Liver (tissue), 9 donors: ENCODE results near the gene PACSIN3. TPM values are rescaled to one million over a fixed set of nuclear protein-coding genes. Genes with fewer than 3 reads are reported as not detected.

Source experiments
- DNase-seq: peaks from one replicate; pipeline ENCODE4 v3.0.0-alpha.2; 2017; ENCODE audit warnings: low spot score
- H3K27ac ChIP-seq, 2 donors: one replicate each; pipeline ENCODE4 v1.7.0; 2013; ENCODE audit warnings: inconsistent platforms in 2 of 2, low read length in 2 of 2, control low read depth in 1 of 2, low read depth in 1 of 2, mild to moderate bottlenecking in 1 of 2
- H3K27me3 ChIP-seq, 4 donors: one replicate each; pipeline versions ENCODE4 v1.6.1 to v1.7.0; 2013; ENCODE audit warnings: low read length in 3 of 4, inconsistent platforms in 1 of 4, mild to moderate bottlenecking in 1 of 4, moderate library complexity in 1 of 4; ENCODE audit not compliant: control insufficient read depth in 4 of 4, insufficient read depth in 4 of 4
- H3K36me3 ChIP-seq, 4 donors: one replicate each; pipeline versions ENCODE4 v1.6.1 to v1.7.0; 2013; ENCODE audit warnings: low read length in 3 of 4, mild to moderate bottlenecking in 3 of 4, low read depth in 1 of 4, moderate library complexity in 1 of 4; ENCODE audit not compliant: control insufficient read depth in 4 of 4, insufficient read depth in 3 of 4
- H3K4me1 ChIP-seq, 4 donors: one replicate each; pipeline versions ENCODE4 v1.6.1 to v1.7.0; 2013; ENCODE audit warnings: low read length in 3 of 4, mild to moderate bottlenecking in 3 of 4, moderate library complexity in 1 of 4; ENCODE audit not compliant: control insufficient read depth in 4 of 4, insufficient read depth in 4 of 4
- H3K4me3 ChIP-seq, 3 donors: one replicate each; pipeline versions ENCODE4 v1.6.1 to v1.7.0; 2013; ENCODE audit warnings: low read length in 3 of 3, control low read depth in 1 of 3, low read depth in 1 of 3, mild to moderate bottlenecking in 1 of 3
- H3K9ac ChIP-seq, 2 donors: one replicate each; pipeline ENCODE4 v1.7.0; 2013; ENCODE audit warnings: low read length in 2 of 2, mild to moderate bottlenecking in 2 of 2, moderate library complexity in 2 of 2, control low read depth in 1 of 2, low read depth in 1 of 2
- H3K9me3 ChIP-seq, 4 donors: one replicate each; pipeline versions ENCODE4 v1.6.1 to v1.7.0; 2013; ENCODE audit warnings: low read length in 3 of 4; ENCODE audit not compliant: control insufficient read depth in 4 of 4
- EGR1 ChIP-seq, 2 donors: IDR thresholded peaks; 2 replicates each; pipeline ENCODE4 v1.6.1; 2016 to 2018; ENCODE audit warnings: antibody characterized with exemption in 2 of 2, low read depth in 2 of 2
- FOXA1 ChIP-seq: IDR thresholded peaks from 2 replicates; pipeline ENCODE4 v1.6.1; 2016; ENCODE audit warnings: antibody characterized with exemption
- FOXA2 ChIP-seq: IDR thresholded peaks from 2 replicates; pipeline ENCODE4 v1.6.1; 2016; ENCODE audit warnings: antibody characterized with exemption
- GABPA ChIP-seq, 2 donors: IDR thresholded peaks in 1 of 2; conservative IDR thresholded peaks in 1 of 2; 2 replicates each; pipeline ENCODE4 v1.6.1; 2016; ENCODE audit warnings: antibody characterized with exemption in 2 of 2, mild to moderate bottlenecking in 1 of 2, moderate library complexity in 1 of 2
- HNF4A ChIP-seq, 2 donors: conservative IDR thresholded peaks; 2 replicates each; pipeline ENCODE4 v1.6.1; 2016; ENCODE audit warnings: antibody characterized with exemption in 2 of 2, mild to moderate bottlenecking in 2 of 2
- HNF4G ChIP-seq: IDR thresholded peaks from 2 replicates; pipeline ENCODE4 v1.6.1; 2016; ENCODE audit warnings: antibody characterized with exemption
- JUND ChIP-seq, 2 donors: IDR thresholded peaks; 2 replicates each; pipeline ENCODE4 v1.6.1; 2016; ENCODE audit warnings: antibody characterized with exemption in 2 of 2
- NR2F2 ChIP-seq: IDR thresholded peaks from 2 replicates; pipeline ENCODE4 v1.6.1; 2016; ENCODE audit warnings: antibody characterized with exemption
- RAD21 ChIP-seq, 2 donors: IDR thresholded peaks; 2 replicates each; pipeline ENCODE4 v1.6.1; 2016; ENCODE audit warnings: antibody characterized with exemption in 2 of 2, mild to moderate bottlenecking in 2 of 2
- SP1 ChIP-seq: IDR thresholded peaks from 2 replicates; pipeline ENCODE4 v1.6.1; 2018; ENCODE audit warnings: antibody characterized with exemption, mild to moderate bottlenecking
- YY1 ChIP-seq: IDR thresholded peaks from 2 replicates; pipeline ENCODE4 v1.6.1; 2016; ENCODE audit warnings: antibody characterized with exemption, mild to moderate bottlenecking
- WGBS: extraction: QIAGEN DNeasy Blood & Tissue Kit; methylation state at CpG from one replicate; pipeline ENCODE4 v1.1.7; 2013; 5-methylcytosine and 5-hydroxymethylcytosine counted together
- polyA plus RNA-seq, 2 donors: library from polyadenylated mRNA; stranded (reverse) in 1 of 2; unstranded in 1 of 2; fragments of 200-250 nt in 1 of 2; fragments of >200 nt in 1 of 2; fragmentation: Nextera tagmentation in 1 of 2; extraction: Ambion mirVana in 1 of 2; gene quantifications; one replicate each; pipeline versions ENCODE4 v1.2.1 to v1.2.3, GENCODE V29; 2013 to 2015
- total RNA-seq, 2 donors: library from RNA; depleted of rRNA; stranded (reverse); fragments of >200 nt; gene quantifications; one replicate each; pipeline ENCODE4 v1.2.3, GENCODE V29; 2014
- TF ChIP-seq, protein P1 (sequence below): IDR thresholded peaks from 2 replicates; pipeline ENCODE4 v1.6.1; 2016; ENCODE audit warnings: antibody characterized with exemption
- TF ChIP-seq, protein P2 (sequence below): IDR thresholded peaks from 2 replicates; pipeline ENCODE4 v1.6.1; 2016; ENCODE audit warnings: antibody characterized with exemption
- TF ChIP-seq, protein P3 (sequence below): IDR thresholded peaks from 2 replicates; pipeline ENCODE4 v1.6.1; 2016; ENCODE audit warnings: antibody characterized with exemption, mild to moderate bottlenecking
- TF ChIP-seq, protein P4 (sequence below): fragments of 150-350 bp; IDR thresholded peaks from 2 replicates; pipeline ENCODE4 v1.5.1; 2017; ENCODE audit warnings: improper control_type of control experiment, low read depth, low read length; ENCODE audit not compliant: missing input control
- TF ChIP-seq, protein P5 (sequence below): IDR thresholded peaks from 2 replicates; pipeline ENCODE4 v1.6.1; 2016; ENCODE audit warnings: antibody characterized with exemption
- donor health status: healthy.
- donor health status: healthy.
- donor health status: healthy.
- donor health status: healthy.
- donor health status: healthy.

Gene PACSIN3
- total and polyA plus RNA-seq, 4 donors = 12.1 to 23.3 (median 19.7) TPM

DNA sequence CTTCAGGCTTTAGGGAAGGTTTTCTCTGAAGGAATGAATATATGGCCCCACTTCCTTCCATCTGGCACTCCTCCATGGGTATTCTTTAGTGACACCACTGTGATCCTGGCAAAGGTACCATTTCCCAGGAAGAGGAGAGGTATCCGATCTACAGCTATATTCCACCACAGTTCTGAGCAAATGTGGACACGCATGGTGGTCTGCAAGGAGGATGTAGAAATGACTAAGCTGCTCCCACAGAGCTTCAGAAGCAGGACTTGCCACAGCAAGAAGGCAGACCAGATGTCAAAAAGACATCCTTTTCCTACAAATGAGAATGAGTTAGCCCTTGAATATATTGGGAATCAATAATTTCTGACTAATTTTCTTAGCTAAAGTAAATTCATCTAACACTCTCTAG lies 55.1 kb downstream of the PACSIN3 start:
- no peak for DNase-seq

DNA sequence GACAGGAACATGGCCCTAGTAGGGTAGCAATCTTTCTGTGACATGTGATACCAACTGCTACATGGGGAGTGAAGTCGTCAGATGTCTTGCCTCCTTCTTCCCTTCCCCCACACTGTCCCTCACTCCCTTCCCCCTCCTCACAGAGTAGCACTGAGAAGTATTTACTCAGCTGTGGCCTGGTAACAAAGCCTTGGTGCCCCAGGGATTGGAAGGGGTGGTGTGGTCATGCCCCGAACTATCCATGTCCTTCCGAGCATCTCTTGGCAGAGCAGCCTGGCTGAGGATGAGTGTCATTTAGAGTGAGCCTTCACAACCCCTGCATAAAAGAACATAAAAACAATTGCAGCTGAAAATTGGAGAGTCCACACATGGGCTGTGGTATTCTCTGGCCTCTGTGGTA lies 55.7 kb downstream of the PACSIN3 start:
- Histone ChIP-seq H3K4me1 (no peaks in the 10 kb centered on the region), H3K4me3 (no peak overlapping the region), H3K9me3 (no peaks in the 10 kb centered on the region), H3K27me3 (no peaks in the 10 kb centered on the region), H3K9ac (no peak overlapping the region), H3K36me3 (no peaks in the 10 kb centered on the region), H3K27ac (no peak overlapping the region)
- no peak for DNase-seq
- WGBS = 90% methylated on average over 3 of the region's 3 CpGs
- no peak for TF ChIP-seq RAD21 (IDR thresholded peaks at IDR 0.05)
- no peak for TF ChIP-seq EGR1 (IDR thresholded peaks at IDR 0.05; ENCODE audit: low read depth in 2 of 2)
- TF ChIP-seq HNF4G = no peak
- TF ChIP-seq, protein P1, sequence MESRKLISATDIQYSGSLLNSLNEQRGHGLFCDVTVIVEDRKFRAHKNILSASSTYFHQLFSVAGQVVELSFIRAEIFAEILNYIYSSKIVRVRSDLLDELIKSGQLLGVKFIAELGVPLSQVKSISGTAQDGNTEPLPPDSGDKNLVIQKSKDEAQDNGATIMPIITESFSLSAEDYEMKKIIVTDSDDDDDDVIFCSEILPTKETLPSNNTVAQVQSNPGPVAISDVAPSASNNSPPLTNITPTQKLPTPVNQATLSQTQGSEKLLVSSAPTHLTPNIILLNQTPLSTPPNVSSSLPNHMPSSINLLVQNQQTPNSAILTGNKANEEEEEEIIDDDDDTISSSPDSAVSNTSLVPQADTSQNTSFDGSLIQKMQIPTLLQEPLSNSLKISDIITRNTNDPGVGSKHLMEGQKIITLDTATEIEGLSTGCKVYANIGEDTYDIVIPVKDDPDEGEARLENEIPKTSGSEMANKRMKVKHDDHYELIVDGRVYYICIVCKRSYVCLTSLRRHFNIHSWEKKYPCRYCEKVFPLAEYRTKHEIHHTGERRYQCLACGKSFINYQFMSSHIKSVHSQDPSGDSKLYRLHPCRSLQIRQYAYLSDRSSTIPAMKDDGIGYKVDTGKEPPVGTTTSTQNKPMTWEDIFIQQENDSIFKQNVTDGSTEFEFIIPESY = no peak

More for the DNA sequence above, 55.1 kb downstream of the PACSIN3 start:
- Histone ChIP-seq H3K9ac (no peak overlapping the region), H3K36me3 (no peaks in the 10 kb centered on the region), H3K27ac (no peak overlapping the region), H3K4me1 (no peaks in the 10 kb centered on the region), H3K27me3 (no peaks in the 10 kb centered on the region), H3K4me3 (no peak overlapping the region), H3K9me3 (no peaks in the 10 kb centered on the region)
- TF ChIP-seq NR2F2 (no peak), HNF4A (conservative IDR thresholded peaks at IDR 0.05) (no peak), FOXA2 (no peak), SP1 (no peak), JUND (IDR thresholded peaks at IDR 0.05) (no peak), RAD21 (IDR thresholded peaks at IDR 0.05) (no peak), EGR1 (IDR thresholded peaks at IDR 0.05; ENCODE audit: low read depth in 2 of 2) (no peak), FOXA1 (no peak), GABPA (IDR thresholded peaks at IDR 0.05 in 1 of 2, conservative IDR thresholded peaks at IDR 0.05 in 1 of 2) (no peak), YY1 (no peak)
- TF ChIP-seq, protein P2, sequence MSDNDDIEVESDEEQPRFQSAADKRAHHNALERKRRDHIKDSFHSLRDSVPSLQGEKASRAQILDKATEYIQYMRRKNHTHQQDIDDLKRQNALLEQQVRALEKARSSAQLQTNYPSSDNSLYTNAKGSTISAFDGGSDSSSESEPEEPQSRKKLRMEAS = no peak
- TF ChIP-seq, protein P3, sequence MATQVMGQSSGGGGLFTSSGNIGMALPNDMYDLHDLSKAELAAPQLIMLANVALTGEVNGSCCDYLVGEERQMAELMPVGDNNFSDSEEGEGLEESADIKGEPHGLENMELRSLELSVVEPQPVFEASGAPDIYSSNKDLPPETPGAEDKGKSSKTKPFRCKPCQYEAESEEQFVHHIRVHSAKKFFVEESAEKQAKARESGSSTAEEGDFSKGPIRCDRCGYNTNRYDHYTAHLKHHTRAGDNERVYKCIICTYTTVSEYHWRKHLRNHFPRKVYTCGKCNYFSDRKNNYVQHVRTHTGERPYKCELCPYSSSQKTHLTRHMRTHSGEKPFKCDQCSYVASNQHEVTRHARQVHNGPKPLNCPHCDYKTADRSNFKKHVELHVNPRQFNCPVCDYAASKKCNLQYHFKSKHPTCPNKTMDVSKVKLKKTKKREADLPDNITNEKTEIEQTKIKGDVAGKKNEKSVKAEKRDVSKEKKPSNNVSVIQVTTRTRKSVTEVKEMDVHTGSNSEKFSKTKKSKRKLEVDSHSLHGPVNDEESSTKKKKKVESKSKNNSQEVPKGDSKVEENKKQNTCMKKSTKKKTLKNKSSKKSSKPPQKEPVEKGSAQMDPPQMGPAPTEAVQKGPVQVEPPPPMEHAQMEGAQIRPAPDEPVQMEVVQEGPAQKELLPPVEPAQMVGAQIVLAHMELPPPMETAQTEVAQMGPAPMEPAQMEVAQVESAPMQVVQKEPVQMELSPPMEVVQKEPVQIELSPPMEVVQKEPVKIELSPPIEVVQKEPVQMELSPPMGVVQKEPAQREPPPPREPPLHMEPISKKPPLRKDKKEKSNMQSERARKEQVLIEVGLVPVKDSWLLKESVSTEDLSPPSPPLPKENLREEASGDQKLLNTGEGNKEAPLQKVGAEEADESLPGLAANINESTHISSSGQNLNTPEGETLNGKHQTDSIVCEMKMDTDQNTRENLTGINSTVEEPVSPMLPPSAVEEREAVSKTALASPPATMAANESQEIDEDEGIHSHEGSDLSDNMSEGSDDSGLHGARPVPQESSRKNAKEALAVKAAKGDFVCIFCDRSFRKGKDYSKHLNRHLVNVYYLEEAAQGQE = no peak
- TF ChIP-seq, protein P4, sequence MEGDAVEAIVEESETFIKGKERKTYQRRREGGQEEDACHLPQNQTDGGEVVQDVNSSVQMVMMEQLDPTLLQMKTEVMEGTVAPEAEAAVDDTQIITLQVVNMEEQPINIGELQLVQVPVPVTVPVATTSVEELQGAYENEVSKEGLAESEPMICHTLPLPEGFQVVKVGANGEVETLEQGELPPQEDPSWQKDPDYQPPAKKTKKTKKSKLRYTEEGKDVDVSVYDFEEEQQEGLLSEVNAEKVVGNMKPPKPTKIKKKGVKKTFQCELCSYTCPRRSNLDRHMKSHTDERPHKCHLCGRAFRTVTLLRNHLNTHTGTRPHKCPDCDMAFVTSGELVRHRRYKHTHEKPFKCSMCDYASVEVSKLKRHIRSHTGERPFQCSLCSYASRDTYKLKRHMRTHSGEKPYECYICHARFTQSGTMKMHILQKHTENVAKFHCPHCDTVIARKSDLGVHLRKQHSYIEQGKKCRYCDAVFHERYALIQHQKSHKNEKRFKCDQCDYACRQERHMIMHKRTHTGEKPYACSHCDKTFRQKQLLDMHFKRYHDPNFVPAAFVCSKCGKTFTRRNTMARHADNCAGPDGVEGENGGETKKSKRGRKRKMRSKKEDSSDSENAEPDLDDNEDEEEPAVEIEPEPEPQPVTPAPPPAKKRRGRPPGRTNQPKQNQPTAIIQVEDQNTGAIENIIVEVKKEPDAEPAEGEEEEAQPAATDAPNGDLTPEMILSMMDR = no peak
- TF ChIP-seq, protein P1 = no peak
- TF ChIP-seq, protein P5, sequence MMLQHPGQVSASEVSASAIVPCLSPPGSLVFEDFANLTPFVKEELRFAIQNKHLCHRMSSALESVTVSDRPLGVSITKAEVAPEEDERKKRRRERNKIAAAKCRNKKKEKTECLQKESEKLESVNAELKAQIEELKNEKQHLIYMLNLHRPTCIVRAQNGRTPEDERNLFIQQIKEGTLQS = no peak
- 97% methylated on average over 2 of the region's 2 CpGs for WGBS
